Measurements from ENCODE around the gene MYL9. TPM values are rescaled to one million over a fixed set of nuclear protein-coding genes. Genes with fewer than 3 reads are reported as not detected.

MYL9 gene
- total and polyA plus RNA-seq, 2 donors (not counting 1 experiment from before 2014, with no cell fraction given): 0.78 to 3.5 TPM

GRCh38 chr20:36497856-36498255 lies 43.5 kb upstream of the MYL9 start:
- no peaks in the 10 kb centered on the region for H3K27me3 ChIP-seq (replicated peaks in 1 of 4; ENCODE audit: control extremely low read depth in 1 of 4, control insufficient read depth in 3 of 4, insufficient read depth in 4 of 4, low read length in 3 of 4)
- ATAC-seq (ENCODE audit: low read depth) (no peak), DNase-seq (no peak)
- H3K9me3 ChIP-seq (ENCODE audit: control extremely low read depth in 1 of 3, control insufficient read depth in 2 of 3, insufficient read depth in 1 of 3, low read length in 2 of 3): no peaks in the 10 kb centered on the region
- Mint-ChIP-seq H3K27ac (no peak overlapping the region), H3K4me3 (no peak overlapping the region), H3K9me3 (ENCODE audit: insufficient read depth) (no peaks in the 10 kb centered on the region), H3K4me1 (peaks cover 12% of the 10 kb centered on the region), H3K27me3 (no peaks in the 10 kb centered on the region)
- 93% methylated on average over 4 of the region's 4 CpGs for WGBS (ENCODE audit: insufficient coverage)
- no peak overlapping the region for H3K4me2 ChIP-seq (replicated peaks; ENCODE audit: low read depth, low read length, poor library complexity, severe bottlenecking)
- no peak overlapping the region for H3K9ac ChIP-seq (ENCODE audit: low read length)
- ChIA-PET CTCF (interaction anchor here (1.3 kb wide), 1 partner anchor 16 kb away, joined by 3 read pairs; no protein-coding TSS in a partner anchor), POLR2A (no interaction called here)
- H3K4me3 ChIP-seq (ENCODE audit: control extremely low read depth in 1 of 5, extremely low read depth in 1 of 5, insufficient read depth in 1 of 5, low read depth in 2 of 5, low read length in 4 of 5): no peak overlapping the region
- no peak for TF ChIP-seq EZH2 (IDR thresholded peaks at IDR 0.05; ENCODE audit: borderline replicate concordance, insufficient read depth, low read depth, low read length, poor library complexity, severe bottlenecking)
- no peak for TF ChIP-seq CTCF (IDR thresholded peaks at IDR 0.05)
- H3K79me2 ChIP-seq (ENCODE audit: control insufficient read depth, insufficient read depth, low read length): peaks cover 50% of the 10 kb centered on the region
- no peaks in the 10 kb centered on the region for H3K4me1 ChIP-seq (ENCODE audit: control insufficient read depth in 2 of 2, insufficient read depth in 2 of 2, low read length in 2 of 2)
- peaks cover 41% of the 10 kb centered on the region for H4K20me1 ChIP-seq (ENCODE audit: control insufficient read depth, insufficient read depth, low read length, poor library complexity, severe bottlenecking)
- intact Hi-C loops (cut with micrococcal nuclease): no loop called here
- no peak overlapping the region for H3K27ac ChIP-seq (ENCODE audit: low read length in 2 of 2)
- no peak overlapping the region for H2AFZ ChIP-seq (ENCODE audit: insufficient read depth, low read depth, low read length, poor library complexity, severe bottlenecking)
- H3K36me3 ChIP-seq (replicated peaks in 1 of 2; ENCODE audit: control extremely low read depth in 1 of 2, control insufficient read depth in 1 of 2, extremely low read depth in 1 of 2, insufficient read depth in 2 of 2, low read length in 1 of 2): peaks cover 1 to 57% of the 10 kb centered on the region in 2 experiments

GRCh38 chr20:36498386-36499179 lies 42.7 kb upstream of the MYL9 start:
- no peak overlapping the region for H3K27ac Mint-ChIP-seq
- ChIA-PET POLR2A (no interaction called here), CTCF (interaction anchor here (1.3 kb wide), 1 partner anchor 15 kb away, joined by 3 read pairs; no protein-coding TSS in a partner anchor)
- no peaks in the 10 kb centered on the region for H3K27me3 Mint-ChIP-seq
- DNase-seq (no peak), ATAC-seq (ENCODE audit: low read depth) (no peak)
- peaks cover 8% of the 10 kb centered on the region for H3K4me1 Mint-ChIP-seq
- Histone ChIP-seq H4K20me1 (ENCODE audit: control insufficient read depth, insufficient read depth, low read length, poor library complexity, severe bottlenecking) (peaks cover 34% of the 10 kb centered on the region), H3K4me2 (replicated peaks; ENCODE audit: low read depth, low read length, poor library complexity, severe bottlenecking) (no peak overlapping the region), H3K4me1 (ENCODE audit: control insufficient read depth in 2 of 2, insufficient read depth in 2 of 2, low read length in 2 of 2) (no peaks in the 10 kb centered on the region), H3K79me2 (ENCODE audit: control insufficient read depth, insufficient read depth, low read length) (peaks cover 43% of the 10 kb centered on the region), H3K36me3 (replicated peaks in 1 of 2; ENCODE audit: control extremely low read depth in 1 of 2, control insufficient read depth in 1 of 2, extremely low read depth in 1 of 2, insufficient read depth in 2 of 2, low read length in 1 of 2) (peaks cover 1 to 59% of the 10 kb centered on the region in 2 experiments), H3K9me3 (ENCODE audit: control extremely low read depth in 1 of 3, control insufficient read depth in 2 of 3, insufficient read depth in 1 of 3, low read length in 2 of 3) (no peaks in the 10 kb centered on the region), H3K27ac (ENCODE audit: low read length in 2 of 2) (no peak overlapping the region), H2AFZ (ENCODE audit: insufficient read depth, low read depth, low read length, poor library complexity, severe bottlenecking) (no peak overlapping the region), H3K27me3 (replicated peaks in 1 of 4; ENCODE audit: control extremely low read depth in 1 of 4, control insufficient read depth in 3 of 4, insufficient read depth in 4 of 4, low read length in 3 of 4) (no peaks in the 10 kb centered on the region), H3K9ac (ENCODE audit: low read length) (no peak overlapping the region), H3K4me3 (ENCODE audit: control extremely low read depth in 1 of 5, extremely low read depth in 1 of 5, insufficient read depth in 1 of 5, low read depth in 2 of 5, low read length in 4 of 5) (no peak overlapping the region)
- intact Hi-C loops (cut with micrococcal nuclease): no loop called here
- H3K4me3 Mint-ChIP-seq: no peak overlapping the region
- H3K9me3 Mint-ChIP-seq (ENCODE audit: insufficient read depth): no peaks in the 10 kb centered on the region
- 97% methylated on average over 9 of the region's 14 CpGs for whole genome bisulfite sequencing (ENCODE audit: insufficient coverage)
- no peak for TF ChIP-seq CTCF (IDR thresholded peaks at IDR 0.05)
- no peak for TF ChIP-seq EZH2 (IDR thresholded peaks at IDR 0.05; ENCODE audit: borderline replicate concordance, insufficient read depth, low read depth, low read length, poor library complexity, severe bottlenecking)

All from B cell (primary cell).